Colonic mucosa (tissue), 4 donors: ENCODE results near the gene PTEN. TPM values are rescaled to one million over a fixed set of nuclear protein-coding genes. Genes with fewer than 3 reads are reported as not detected.
"Not testable (repeated sequence)": the region's sequence is repeated elsewhere in the genome, so short reads cannot be mapped to it uniquely, and the experiment has no call there.

Source experiments
- DNase-seq: peaks from one replicate; pipeline ENCODE4 v3.0.0-alpha.2; 2020
- H3K27ac ChIP-seq: fragments of 200-600 bp; one replicate; pipeline ENCODE4 v1.8.0; 2021
- H3K27me3 ChIP-seq: fragments of 200-600 bp; one replicate; pipeline ENCODE4 v1.8.0; 2021
- H3K36me3 ChIP-seq: fragments of 200-600 bp; one replicate; pipeline ENCODE4 v1.8.0; 2021
- H3K4me1 ChIP-seq: fragments of 200-600 bp; one replicate; pipeline ENCODE4 v1.8.0; 2021; ENCODE audit warnings: mild to moderate bottlenecking
- H3K4me3 ChIP-seq: fragments of 200-600 bp; one replicate; pipeline ENCODE4 v1.8.0; 2021
- H3K9ac ChIP-seq, 2 donors: one replicate each; pipeline ENCODE4 v1.7.0; 2013; ENCODE audit warnings: control low read depth in 2 of 2, low read depth in 2 of 2, low read length in 2 of 2
- H3K9me3 ChIP-seq: fragments of 200-600 bp; one replicate; pipeline ENCODE4 v1.8.0; 2021
- CTCF ChIP-seq: fragments of 200-600 bp; IDR thresholded peaks from one replicate; pipeline ENCODE4 v1.8.0; 2022; ENCODE audit warnings: antibody characterized with exemption, mild to moderate bottlenecking
- intact Hi-C: fragments of 100-400 bp; cut with DNase I; formaldehyde crosslinking; loops from one replicate; pipeline ENCODE4 v1.14.1; 2022
- total RNA-seq, 2 donors: library from RNA; stranded (reverse); fragmentation: NEBNext Ultra II Directional in 1 of 2; extraction: Animal tissue kit (Norgen Biotek cat#: 25700) in 1 of 2; gene quantifications; one replicate each; pipeline ENCODE4 v1.2.1, GENCODE V29; 2021
- donor health status: healthy.
- donor health status: DM: no; HTN: no; CAD: no.
- donor health status: DM: no; HTN: no; CAD: no.

The PTEN gene
- total RNA-seq, 2 donors from 2014 or later: 79.2 to 111 TPM

- no peaks in the 10 kb centered on the region for H3K36me3 ChIP-seq
- no peaks in the 10 kb centered on the region for H3K4me1 ChIP-seq
- H3K27me3 ChIP-seq: no peaks in the 10 kb centered on the region
- intact Hi-C loops: no loop called here
- no peak for DNase-seq
- no peak overlapping the region for H3K9ac ChIP-seq
- no peak for TF ChIP-seq CTCF
- H3K4me3 ChIP-seq: no peak overlapping the region
- no peak overlapping the region for H3K27ac ChIP-seq
- no peaks in the 10 kb centered on the region for H3K9me3 ChIP-seq
These were observed 24.3 kb downstream of the PTEN start for GRCh38 chr10:87887548-87888289.

GRCh38 chr10:87895430-87895829 lies 32.0 kb downstream of the PTEN start:
- H3K4me1 ChIP-seq: no peaks in the 10 kb centered on the region
- intact Hi-C loops: no loop called here

GRCh38 chr10:87896216-87896615 lies 32.8 kb downstream of the PTEN start:
- Histone ChIP-seq H3K4me1 (no peaks in the 10 kb centered on the region), H3K27me3 (no peaks in the 10 kb centered on the region), H3K27ac (no peak overlapping the region), H3K9me3 (no peaks in the 10 kb centered on the region), H3K4me3 (no peak overlapping the region), H3K36me3 (no peaks in the 10 kb centered on the region), H3K9ac (no peak overlapping the region)
- intact Hi-C loops: no loop called here
- TF ChIP-seq CTCF: no peak
- DNase-seq: no peak

More at GRCh38 chr10:87895430-87895829, 32.0 kb downstream of the PTEN start:
- H3K27me3 ChIP-seq: no peaks in the 10 kb centered on the region
- DNase-seq: no peak
- no peak overlapping the region for H3K4me3 ChIP-seq
- no peaks in the 10 kb centered on the region for H3K9me3 ChIP-seq
- no peak for TF ChIP-seq CTCF
- H3K36me3 ChIP-seq: no peaks in the 10 kb centered on the region
- no peak overlapping the region for H3K9ac ChIP-seq
- no peak overlapping the region for H3K27ac ChIP-seq

GRCh38 chr10:87897957-87898356 lies 34.5 kb downstream of the PTEN start:
- H3K4me3 ChIP-seq, H3K36me3 ChIP-seq, intact Hi-C loops, H3K9me3 ChIP-seq, H3K27ac ChIP-seq, H3K9ac ChIP-seq, DNase-seq, H3K27me3 ChIP-seq, H3K4me1 ChIP-seq: not testable (repeated sequence)

- H3K4me1 ChIP-seq, intact Hi-C loops, DNase-seq, H3K9me3 ChIP-seq, H3K4me3 ChIP-seq, H3K27ac ChIP-seq, H3K36me3 ChIP-seq, H3K27me3 ChIP-seq, H3K9ac ChIP-seq: not testable (repeated sequence)
These were observed 40.0 kb downstream of the PTEN start for GRCh38 chr10:87903396-87903795.

- Histone ChIP-seq H3K36me3 (no peaks in the 10 kb centered on the region), H3K27me3 (no peaks in the 10 kb centered on the region), H3K4me3 (no peak overlapping the region), H3K4me1 (no peaks in the 10 kb centered on the region), H3K9ac (no peak overlapping the region), H3K27ac (no peak overlapping the region), H3K9me3 (no peaks in the 10 kb centered on the region)
- DNase-seq: no peak
- no peak for TF ChIP-seq CTCF
- intact Hi-C loops: no loop called here
These were observed 49.9 kb downstream of the PTEN start for GRCh38 chr10:87913156-87913921.
